Transverse colon (tissue), 4 donors: ENCODE data around the gene CORO2A. TPM values are rescaled to one million over a fixed set of nuclear protein-coding genes. Genes with fewer than 3 reads are reported as not detected.
A peak's percentile ranks its signal among the peaks of the same experiment; 100 is the strongest.

ENCODE experiments used
- DNase-seq: peaks from one replicate; pipeline ENCODE4 v3.0.0-alpha.2; 2019
- H3K27ac ChIP-seq, 4 donors: fragments of 200-600 bp; sonication (generic); 2 replicates each; pipeline ENCODE4 v1.5.1; 2016 to 2018; ENCODE audit warnings: inconsistent platforms in 4 of 4
- H3K27me3 ChIP-seq: fragments of 200-600 bp; sonication (generic); 2 replicates; pipeline ENCODE4 v1.5.1; 2017; ENCODE audit warnings: inconsistent platforms
- H3K36me3 ChIP-seq, 4 donors: fragments of 200-600 bp; sonication (generic); 2 replicates each; pipeline ENCODE4 v1.5.1; 2017 to 2019; ENCODE audit warnings: inconsistent platforms in 4 of 4
- H3K4me1 ChIP-seq, 4 donors: fragments of 200-600 bp; sonication (generic); 2 replicates each; pipeline ENCODE4 v1.5.1; 2017 to 2020; ENCODE audit warnings: inconsistent platforms in 4 of 4
- H3K4me3 ChIP-seq, 4 donors: fragments of 200-600 bp; sonication (generic); 1 replicate in 1 of 4; 2 replicates in 3 of 4; pipeline versions ENCODE4 v1.5.1 to v1.6.1; 2017 to 2019; ENCODE audit warnings: inconsistent platforms in 4 of 4
- H3K9me3 ChIP-seq, 2 donors: fragments of 200-600 bp; sonication (generic); 2 replicates each; pipeline ENCODE4 v1.5.1; 2017 to 2019; ENCODE audit warnings: inconsistent platforms in 2 of 2
- EP300 ChIP-seq: sonication (generic); formaldehyde crosslinking; IDR thresholded peaks from one replicate; pipeline ENCODE4 v1.6.1; 2017; ENCODE audit warnings: antibody characterized with exemption, low read depth
- POLR2A ChIP-seq: fragments of 450-650 bp; IDR thresholded peaks from one replicate; pipeline ENCODE4 v1.6.1; 2016; ENCODE audit warnings: antibody characterized with exemption, mild to moderate bottlenecking, moderate library complexity
- POLR2AphosphoS5 ChIP-seq, 3 donors: sonication (generic); formaldehyde crosslinking; IDR thresholded peaks; one replicate each; pipeline ENCODE4 v1.6.1; 2016; ENCODE audit warnings: antibody characterized with exemption in 3 of 3
- WGBS, 2 donors: methylation state at CpG; one replicate each; pipeline ENCODE4 v1.1.5; 2018; ENCODE audit warnings: low coverage in 1 of 2; 5-methylcytosine and 5-hydroxymethylcytosine counted together
- in situ Hi-C, 4 donors: fragments of 200-750 bp; cut with MboI; loops; one replicate each; pipeline versions ENCODE4 v1.15.0 to v1.15.1; 2017; ENCODE audit warnings: low sequenced_read_pairs in 3 of 4, low pct_ligation_motif_present in 1 of 4, low pct_unique_long_range_greater_than_20kb in 1 of 4
- intact Hi-C: fragments of 100-400 bp; cut with DNase I; formaldehyde crosslinking; loops from one replicate; pipeline ENCODE4 v1.15.1; 2023; ENCODE audit warnings: low total_unique reads
- total RNA-seq, 4 donors: library from RNA; depleted of rRNA; stranded (reverse); fragments of >200 nt; gene quantifications; one replicate each; pipeline ENCODE4 v1.1.0, GENCODE V29; 2016
- TF ChIP-seq, protein P1 (sequence below), 5 experiments: fragments of 200-600 bp in 3 of 5; fragments of 450-650 bp in 2 of 5; sonication (generic) in 3 of 5; IDR thresholded peaks; 1 replicate in 2 of 5; 2 replicates in 3 of 5; pipeline ENCODE4 v1.5.1; 2016 to 2017; ENCODE audit warnings: antibody characterized with exemption in 5 of 5, inconsistent platforms in 3 of 5, mild to moderate bottlenecking in 2 of 5, moderate library complexity in 1 of 5

CORO2A gene
- total RNA-seq, 4 donors from 2014 or later: 10.0 to 59.1 (median 47.1) TPM

DNA sequence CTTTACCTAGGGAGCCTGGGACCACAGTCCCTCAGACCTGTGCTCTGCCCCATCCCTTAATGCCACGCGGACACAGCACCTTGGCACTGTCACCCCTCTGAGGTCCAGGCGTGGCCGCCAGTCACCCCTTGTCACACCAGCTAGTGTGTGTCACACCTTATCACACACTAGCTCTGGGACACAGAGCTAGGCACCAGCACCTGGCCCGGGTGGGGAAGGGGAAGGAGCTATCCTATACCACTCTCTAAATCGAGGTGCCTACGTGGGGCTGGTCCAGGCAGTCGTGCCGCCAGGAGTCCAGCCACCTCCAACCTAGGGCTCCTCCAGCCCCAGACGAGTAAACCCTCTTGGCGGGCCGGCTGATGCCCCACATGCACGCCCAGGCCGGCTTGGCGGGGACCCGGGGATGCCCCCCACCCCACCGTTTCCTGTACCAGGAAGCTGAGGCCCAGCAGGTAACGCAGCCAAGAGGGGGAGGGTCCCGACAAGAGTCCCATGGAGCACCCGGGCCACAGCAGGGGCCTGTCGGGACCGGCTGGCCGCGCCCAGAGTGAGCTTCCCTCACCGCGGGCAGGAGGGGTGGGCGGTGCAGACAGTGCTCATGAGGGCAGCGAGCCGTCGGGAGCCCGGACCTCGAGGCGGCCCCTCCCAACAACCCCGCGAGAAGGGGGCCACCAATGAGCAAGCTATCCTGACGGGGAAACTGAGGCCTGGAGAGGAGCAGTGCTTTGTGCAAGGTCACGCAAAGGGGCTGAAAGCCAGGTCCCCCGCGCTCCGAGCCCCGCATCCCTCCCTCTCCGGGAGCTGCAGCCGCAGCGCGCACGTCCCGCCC is 550 bp downstream of the CORO2A start:
- no peaks in the 10 kb centered on the region for H3K9me3 ChIP-seq
- TF ChIP-seq POLR2AphosphoS5 (IDR thresholded peaks at IDR 0.05) (peak in 2 of 3 donors; percentile 60 to 84), POLR2A (peak; percentile 58), EP300 (no peak)
- TF ChIP-seq, protein P1, sequence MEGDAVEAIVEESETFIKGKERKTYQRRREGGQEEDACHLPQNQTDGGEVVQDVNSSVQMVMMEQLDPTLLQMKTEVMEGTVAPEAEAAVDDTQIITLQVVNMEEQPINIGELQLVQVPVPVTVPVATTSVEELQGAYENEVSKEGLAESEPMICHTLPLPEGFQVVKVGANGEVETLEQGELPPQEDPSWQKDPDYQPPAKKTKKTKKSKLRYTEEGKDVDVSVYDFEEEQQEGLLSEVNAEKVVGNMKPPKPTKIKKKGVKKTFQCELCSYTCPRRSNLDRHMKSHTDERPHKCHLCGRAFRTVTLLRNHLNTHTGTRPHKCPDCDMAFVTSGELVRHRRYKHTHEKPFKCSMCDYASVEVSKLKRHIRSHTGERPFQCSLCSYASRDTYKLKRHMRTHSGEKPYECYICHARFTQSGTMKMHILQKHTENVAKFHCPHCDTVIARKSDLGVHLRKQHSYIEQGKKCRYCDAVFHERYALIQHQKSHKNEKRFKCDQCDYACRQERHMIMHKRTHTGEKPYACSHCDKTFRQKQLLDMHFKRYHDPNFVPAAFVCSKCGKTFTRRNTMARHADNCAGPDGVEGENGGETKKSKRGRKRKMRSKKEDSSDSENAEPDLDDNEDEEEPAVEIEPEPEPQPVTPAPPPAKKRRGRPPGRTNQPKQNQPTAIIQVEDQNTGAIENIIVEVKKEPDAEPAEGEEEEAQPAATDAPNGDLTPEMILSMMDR (IDR thresholded peaks at IDR 0.05): no peak
- H3K27me3 ChIP-seq: no peaks in the 10 kb centered on the region
- no peaks in the 10 kb centered on the region for H3K36me3 ChIP-seq
- DNase-seq: peak; percentile 59
- H3K4me3 ChIP-seq: peak overlapping the region; percentile 53 to 67 (median 62)
- intact Hi-C loops: loop anchor here (5.0 kb wide), 1 partner anchor 265 kb away; no protein-coding TSS in a partner anchor
- 14% methylated on average over 25 of the region's 47 CpGs; no CpG with 5 or more reads in 1 of the 2 donors for WGBS, 2 donors
- H3K27ac ChIP-seq: peak overlapping the region; percentile 79 to 91 (median 87)
- in situ Hi-C loops: loop anchor here in 1 of 4 donors (25.0 kb wide), 1 partner anchor 130 kb away; the partner anchor contains the start of gene NANS
- peaks cover 4 to 39% (median 15%) of the 10 kb centered on the region in 4 donors for H3K4me1 ChIP-seq

DNA sequence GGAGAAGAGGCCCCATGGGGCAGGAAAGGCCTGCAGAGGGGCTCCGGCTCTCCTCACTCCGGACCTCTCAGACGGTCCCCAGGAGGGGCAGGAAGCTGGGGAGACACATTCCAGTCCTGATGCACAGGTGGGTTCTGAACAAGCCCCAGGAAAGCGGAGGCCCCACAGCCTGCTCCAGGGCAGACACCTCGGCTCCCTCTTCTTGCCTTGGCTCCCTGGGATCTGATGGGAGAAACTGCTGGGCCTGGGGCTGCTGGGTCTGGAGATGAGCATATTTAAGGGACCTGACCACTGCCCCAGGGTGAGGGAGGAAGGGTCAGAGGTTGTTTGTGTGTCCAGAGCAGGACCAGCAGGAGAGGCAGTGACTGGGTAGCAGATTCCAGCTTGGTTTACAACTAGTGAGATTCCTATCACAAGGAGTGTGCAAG is 1.2 kb downstream of the CORO2A start:
- H3K4me1 ChIP-seq: peaks cover 4 to 39% (median 15%) of the 10 kb centered on the region in 4 donors
- no peaks in the 10 kb centered on the region for H3K9me3 ChIP-seq
- in situ Hi-C loops: loop anchor here in 1 of 4 donors (25.0 kb wide), 1 partner anchor 129 kb away; the partner anchor contains the start of gene NANS
- no peak for TF ChIP-seq POLR2AphosphoS5 (IDR thresholded peaks at IDR 0.05)
- TF ChIP-seq EP300: no peak
- TF ChIP-seq, protein P1 (IDR thresholded peaks at IDR 0.05): no peak
- TF ChIP-seq POLR2A: no peak
- H3K4me3 ChIP-seq: peak overlapping the region in 2 of 4 donors; percentile 65 to 67
- H3K27me3 ChIP-seq: no peaks in the 10 kb centered on the region
- intact Hi-C loops: loop anchor here (5.0 kb wide), 1 partner anchor 264 kb away; no protein-coding TSS in a partner anchor
- H3K27ac ChIP-seq: peak overlapping the region; percentile 79 to 91 (median 87)
- no peaks in the 10 kb centered on the region for H3K36me3 ChIP-seq
- 62% methylated on average over 4 of the region's 5 CpGs; no CpG with 5 or more reads in 1 of the 2 donors for WGBS, 2 donors
- no peak for DNase-seq

DNA sequence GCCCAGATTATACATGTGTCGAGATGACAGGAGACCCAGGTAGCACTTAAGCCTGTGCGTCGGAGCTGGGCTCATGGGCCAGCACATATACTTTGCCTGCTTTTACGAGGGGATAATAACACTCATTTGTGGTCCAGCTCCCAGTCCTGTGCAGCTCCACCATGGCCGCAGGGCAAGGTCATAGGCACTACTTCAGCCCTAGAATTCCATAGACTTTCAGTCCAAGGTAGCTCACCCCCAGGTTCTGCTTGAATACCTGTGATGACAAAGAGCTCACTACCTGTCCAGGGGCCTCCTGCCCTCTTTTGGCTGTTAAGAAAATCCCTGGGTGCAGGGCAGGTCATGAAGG is 1.7 kb downstream of the CORO2A start:
- intact Hi-C loops: loop anchor here (5.0 kb wide), 1 partner anchor 263 kb away; no protein-coding TSS in a partner anchor
- Histone ChIP-seq H3K27ac (peak overlapping the region; percentile 79 to 91 (median 87)), H3K9me3 (no peaks in the 10 kb centered on the region), H3K4me3 (peak overlapping the region in 1 of 4 donors; percentile 65), H3K27me3 (no peaks in the 10 kb centered on the region), H3K36me3 (no peaks in the 10 kb centered on the region), H3K4me1 (peaks cover 4 to 39% (median 15%) of the 10 kb centered on the region in 4 donors)
- in situ Hi-C loops: loop anchor here in 1 of 4 donors (25.0 kb wide), 1 partner anchor 128 kb away; the partner anchor contains the start of gene NANS
- DNase-seq: no peak
- TF ChIP-seq, protein P1 (IDR thresholded peaks at IDR 0.05): no peak
- TF ChIP-seq EP300 (no peak), POLR2AphosphoS5 (IDR thresholded peaks at IDR 0.05) (no peak), POLR2A (no peak)
- 76% methylated on average over 5 of the region's 5 CpGs; no CpG with 5 or more reads in 1 of the 2 donors for WGBS, 2 donors

DNA sequence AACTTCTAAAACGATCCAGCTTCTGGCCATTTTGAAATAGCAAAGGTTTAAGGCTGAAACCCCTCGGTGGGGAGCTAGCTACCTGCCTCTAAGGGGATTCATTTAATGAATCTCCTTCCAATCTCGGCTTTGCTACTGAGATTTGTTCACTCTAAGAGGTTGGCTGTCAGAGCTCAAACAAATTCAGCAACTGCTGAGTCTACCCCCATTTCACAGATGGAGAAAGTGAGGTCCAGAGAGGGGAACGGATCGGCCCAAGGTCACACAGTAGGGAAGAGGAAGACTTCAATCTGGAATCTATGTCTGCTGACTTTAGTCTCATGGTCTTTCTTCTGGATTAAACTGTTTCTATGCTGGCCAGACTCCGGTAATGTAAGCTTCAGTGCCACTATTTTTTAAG is 3.0 kb downstream of the CORO2A start:
- H3K9me3 ChIP-seq: no peaks in the 10 kb centered on the region
- H3K36me3 ChIP-seq: no peaks in the 10 kb centered on the region
- no peaks in the 10 kb centered on the region for H3K27me3 ChIP-seq
- intact Hi-C loops: no loop called here
- 85 to 100% methylated on average over 2 to 6 of the region's 6 CpGs for WGBS, 2 donors
- H3K4me3 ChIP-seq: no peak overlapping the region
- peak overlapping the region in 3 of 4 donors; percentile 24 to 91 (median 30) for H3K27ac ChIP-seq
- peaks cover 4 to 39% (median 15%) of the 10 kb centered on the region in 4 donors for H3K4me1 ChIP-seq
- DNase-seq: no peak
- no peak for TF ChIP-seq POLR2AphosphoS5 (IDR thresholded peaks at IDR 0.05)
- no peak for TF ChIP-seq POLR2A
- TF ChIP-seq EP300: no peak
- TF ChIP-seq, protein P1 (IDR thresholded peaks at IDR 0.05): no peak
- in situ Hi-C loops: loop anchor here in 1 of 4 donors (25.0 kb wide), 1 partner anchor 127 kb away; the partner anchor contains the start of gene NANS
